Stimulated activated CD4-positive, alpha-beta T cell treated with anti-CD3 and anti-CD28 coated beads, TNF-alpha, amount 100 ng/mL, for 24 hours (primary cell): ENCODE data around the gene TSHZ2.
"Not testable (repeated sequence)": the region's sequence is repeated elsewhere in the genome, so short reads cannot be mapped to it uniquely, and the experiment has no call there.

Source experiments
- DNase-seq, 3 experiments: peaks; one replicate each; pipeline ENCODE4 v3.0.0-alpha.2; 2020; ENCODE audit warnings: low read depth in 3 of 3

Gene TSHZ2

DNA sequence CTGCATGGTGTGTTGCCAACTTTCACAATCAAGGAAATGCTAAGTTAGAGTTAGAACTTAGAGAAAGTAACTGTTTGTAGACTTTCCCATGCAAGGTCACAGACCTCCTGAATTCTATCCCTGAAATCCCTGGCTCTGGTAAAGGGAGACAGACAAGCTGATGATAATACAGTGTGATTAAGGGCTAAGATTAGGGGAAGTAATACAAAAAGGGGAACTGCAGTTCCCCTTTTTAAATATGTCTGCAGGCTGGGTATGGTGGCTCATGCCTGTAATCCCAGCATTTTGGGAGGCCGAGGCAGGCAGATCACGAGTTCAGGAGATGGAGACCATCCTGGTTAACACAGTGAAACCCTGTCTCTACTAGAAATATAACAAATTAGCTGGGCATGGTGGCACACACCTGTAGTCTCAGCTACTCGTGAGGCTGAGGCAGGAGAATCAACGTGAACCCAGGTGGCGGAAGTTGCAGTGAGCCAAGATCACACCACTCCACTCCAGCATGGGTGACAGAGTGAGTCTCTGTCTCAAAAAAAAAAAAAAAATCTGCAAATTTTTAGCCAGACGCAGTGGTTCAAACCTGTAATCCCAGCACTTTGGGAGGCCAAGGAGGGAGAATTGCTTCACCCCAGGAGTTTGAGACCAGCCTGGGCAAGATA lies 560.6 kb downstream of the TSHZ2 start:
- not testable (repeated sequence) for DNase-seq

GRCh38 chr20:53533500-53533899 lies 561.3 kb downstream of the TSHZ2 start:
- DNase-seq: no peak

- DNase-seq: no peak
Measured at GRCh38 chr20:53534037-53534436, 561.9 kb downstream of the TSHZ2 start.

DNA sequence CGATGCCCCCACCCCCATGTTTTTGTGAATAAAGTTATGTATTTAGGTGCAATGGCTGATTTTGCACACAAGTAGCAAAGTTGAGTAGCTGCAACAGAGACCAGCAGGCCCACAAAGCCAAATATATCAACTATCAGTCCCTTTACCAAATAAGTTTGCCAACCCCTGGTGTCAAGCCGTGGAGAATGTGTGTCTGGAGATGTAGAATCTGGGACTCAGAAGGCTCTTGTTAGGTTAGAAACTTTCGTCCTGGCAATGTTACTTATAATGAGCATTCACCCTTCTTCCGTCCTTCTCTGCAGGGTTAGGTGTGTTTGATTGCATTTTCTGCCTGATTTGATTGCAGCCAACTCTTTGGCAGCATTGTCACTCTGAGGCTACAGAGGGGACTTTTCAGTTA lies 563.7 kb downstream of the TSHZ2 start:
- DNase-seq: no peak

GRCh38 chr20:53536382-53536781 lies 564.2 kb downstream of the TSHZ2 start:
- not testable (repeated sequence) for DNase-seq

GRCh38 chr20:53539516-53539915 lies 567.4 kb downstream of the TSHZ2 start:
- no peak for DNase-seq
